ENCODE results near the gene TIA1.

TIA1 gene

DNA sequence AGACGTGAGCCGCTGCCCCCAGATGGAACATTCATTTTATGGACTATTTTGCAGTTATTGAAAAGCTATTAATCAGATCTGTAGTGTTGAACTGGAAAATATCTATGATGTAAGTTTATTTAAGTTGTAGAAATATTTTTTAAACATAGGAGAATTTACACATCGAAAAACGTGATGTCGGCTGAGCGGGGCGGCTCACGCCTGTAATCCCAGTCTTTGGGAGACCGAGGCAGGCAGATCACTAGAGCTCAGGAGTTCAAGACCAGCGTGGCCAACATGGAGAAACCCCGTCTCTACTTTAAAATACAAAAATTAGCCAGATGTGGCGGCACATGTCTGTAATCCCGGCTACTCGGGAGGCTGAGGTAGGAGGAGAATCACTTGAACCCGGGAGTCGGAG lies 2.0 kb upstream of the TIA1 start:
- no peaks in the 10 kb centered on the region for H3K27me3 ChIP-seq (ENCODE audit: control insufficient read depth, low read length)
- peaks cover 30% of the 10 kb centered on the region for H3K79me2 ChIP-seq (ENCODE audit: control insufficient read depth, low read length)
- no peak overlapping the region for H3K4me2 ChIP-seq (ENCODE audit: low read length)
- peaks cover 7% of the 10 kb centered on the region; the same call in 1 of the 2 replicates for H3F3A ChIP-seq (ENCODE audit: control insufficient read depth, insufficient read depth)
- H3K36me3 ChIP-seq (ENCODE audit: control insufficient read depth, low read length), result peaks cover 20% of the 10 kb centered on the region
- no peaks in the 10 kb centered on the region for H3K9me2 ChIP-seq (replicated peaks; ENCODE audit: control insufficient read depth, low read length)
- no peaks in the 10 kb centered on the region for H4K20me1 ChIP-seq (ENCODE audit: control insufficient read depth, insufficient read depth, low read depth, low read length)
- TF ChIP-seq EZH2phosphoT487 (IDR thresholded peaks at IDR 0.05; ENCODE audit: borderline replicate concordance, low read length), result no peak
- TF ChIP-seq, protein P1, sequence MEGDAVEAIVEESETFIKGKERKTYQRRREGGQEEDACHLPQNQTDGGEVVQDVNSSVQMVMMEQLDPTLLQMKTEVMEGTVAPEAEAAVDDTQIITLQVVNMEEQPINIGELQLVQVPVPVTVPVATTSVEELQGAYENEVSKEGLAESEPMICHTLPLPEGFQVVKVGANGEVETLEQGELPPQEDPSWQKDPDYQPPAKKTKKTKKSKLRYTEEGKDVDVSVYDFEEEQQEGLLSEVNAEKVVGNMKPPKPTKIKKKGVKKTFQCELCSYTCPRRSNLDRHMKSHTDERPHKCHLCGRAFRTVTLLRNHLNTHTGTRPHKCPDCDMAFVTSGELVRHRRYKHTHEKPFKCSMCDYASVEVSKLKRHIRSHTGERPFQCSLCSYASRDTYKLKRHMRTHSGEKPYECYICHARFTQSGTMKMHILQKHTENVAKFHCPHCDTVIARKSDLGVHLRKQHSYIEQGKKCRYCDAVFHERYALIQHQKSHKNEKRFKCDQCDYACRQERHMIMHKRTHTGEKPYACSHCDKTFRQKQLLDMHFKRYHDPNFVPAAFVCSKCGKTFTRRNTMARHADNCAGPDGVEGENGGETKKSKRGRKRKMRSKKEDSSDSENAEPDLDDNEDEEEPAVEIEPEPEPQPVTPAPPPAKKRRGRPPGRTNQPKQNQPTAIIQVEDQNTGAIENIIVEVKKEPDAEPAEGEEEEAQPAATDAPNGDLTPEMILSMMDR (IDR thresholded peaks at IDR 0.05; ENCODE audit: low read depth, low read length, poor library complexity, severe bottlenecking), result no peak
- no peak overlapping the region for H3K27ac ChIP-seq (ENCODE audit: low read depth, low read length)
- H3K4me3 ChIP-seq (ENCODE audit: low read length), result no peak overlapping the region
- H3K4me1 ChIP-seq (ENCODE audit: control insufficient read depth, low read length), result peaks cover 21% of the 10 kb centered on the region
- H3K9me3 ChIP-seq (ENCODE audit: control insufficient read depth, insufficient read depth, low read length), result no peaks in the 10 kb centered on the region

DNA sequence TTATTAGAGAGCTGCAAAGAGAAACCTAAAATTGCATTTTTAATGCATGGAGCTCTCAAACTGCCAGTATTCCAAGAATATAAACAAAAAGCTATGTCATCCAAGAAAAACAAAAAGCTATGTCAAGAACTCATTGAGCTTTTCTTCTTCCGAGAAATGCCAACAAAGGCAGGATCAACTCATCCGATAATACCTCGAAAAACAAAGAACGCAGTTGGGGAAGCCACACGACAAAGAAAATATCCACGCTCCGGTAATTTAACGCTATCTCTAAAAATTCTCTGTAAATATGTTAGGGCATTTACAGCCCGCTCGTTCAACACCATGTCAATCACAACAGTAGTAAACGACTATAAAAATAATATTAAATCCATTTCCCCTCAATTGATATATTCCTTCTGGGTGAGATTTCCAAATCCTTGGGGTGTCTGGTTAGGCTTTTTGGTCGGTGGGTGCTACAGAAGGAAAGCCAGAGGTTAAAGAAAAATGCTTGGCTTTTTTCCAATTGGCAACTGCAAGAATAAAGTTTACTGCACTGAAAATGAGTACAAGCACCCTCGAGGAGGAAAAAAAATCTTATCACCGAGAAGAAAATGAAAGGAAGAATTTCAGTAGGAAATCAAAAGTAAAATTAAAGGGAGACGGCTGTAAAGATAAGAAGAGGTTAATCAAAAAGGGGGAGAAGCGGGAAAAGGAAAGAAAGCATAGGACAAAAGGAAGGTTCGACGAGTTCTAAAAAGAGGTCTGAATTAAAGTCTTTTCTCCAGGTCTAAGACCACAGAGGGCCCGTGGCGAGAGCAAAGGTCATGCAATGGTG lies 856 bp downstream of the TIA1 start:
- Histone ChIP-seq H3K4me1 (ENCODE audit: control insufficient read depth, low read length) (peaks cover 32% of the 10 kb centered on the region), H3K4me2 (ENCODE audit: low read length) (peak overlapping the region; percentile 69), H3K9me3 (ENCODE audit: control insufficient read depth, insufficient read depth, low read length) (no peaks in the 10 kb centered on the region), H4K20me1 (ENCODE audit: control insufficient read depth, insufficient read depth, low read depth, low read length) (no peaks in the 10 kb centered on the region), H3K9me2 (replicated peaks; ENCODE audit: control insufficient read depth, low read length) (no peaks in the 10 kb centered on the region), H3F3A (ENCODE audit: control insufficient read depth, insufficient read depth) (peaks cover 7% of the 10 kb centered on the region; the same call in 1 of the 2 replicates), H3K27ac (ENCODE audit: low read depth, low read length) (peak overlapping the region; percentile 80), H3K36me3 (ENCODE audit: control insufficient read depth, low read length) (peaks cover 40% of the 10 kb centered on the region), H3K27me3 (ENCODE audit: control insufficient read depth, low read length) (no peaks in the 10 kb centered on the region), H3K4me3 (ENCODE audit: low read length) (peak overlapping the region; percentile 94), H3K79me2 (ENCODE audit: control insufficient read depth, low read length) (peaks cover 59% of the 10 kb centered on the region)
- no peak for TF ChIP-seq EZH2phosphoT487 (IDR thresholded peaks at IDR 0.05; ENCODE audit: borderline replicate concordance, low read length)
- TF ChIP-seq, protein P1 (IDR thresholded peaks at IDR 0.05; ENCODE audit: low read depth, low read length, poor library complexity, severe bottlenecking), result no peak

DNA sequence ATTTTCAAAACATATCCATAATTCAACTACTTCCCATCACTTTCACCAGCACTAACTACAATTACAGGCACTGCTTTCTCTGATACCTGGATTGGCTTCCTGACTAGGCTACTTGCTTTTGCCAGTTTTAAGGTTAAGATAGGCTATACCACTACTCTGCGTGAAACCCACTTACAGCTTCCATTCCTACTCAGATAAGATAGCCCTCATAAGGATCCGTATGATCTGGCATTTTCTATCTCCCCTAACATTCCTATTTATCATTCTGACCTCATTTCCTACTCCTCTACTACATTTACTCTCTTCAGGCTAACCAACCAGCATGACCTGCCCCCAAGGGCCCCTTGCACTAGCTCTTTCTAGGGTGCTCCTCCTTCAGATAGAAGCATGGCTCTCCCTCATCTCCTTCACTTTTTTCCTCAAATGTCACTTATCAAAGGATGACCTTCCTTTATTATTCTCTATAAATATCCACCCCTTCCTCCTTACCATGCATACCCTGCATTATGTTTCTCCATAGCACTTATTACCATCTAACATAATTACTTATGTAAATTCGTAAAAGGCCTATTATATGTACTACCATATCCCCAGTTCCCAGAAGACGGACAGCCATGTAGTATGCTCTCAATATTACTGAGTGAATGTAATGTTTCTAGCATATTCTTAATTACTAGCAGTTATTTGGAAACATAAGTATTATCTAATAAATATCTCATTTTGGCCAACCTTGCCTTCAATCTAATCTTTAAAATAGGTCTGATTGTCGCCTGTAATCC lies 4.4 kb downstream of the TIA1 start:
- Histone ChIP-seq H4K20me1 (ENCODE audit: control insufficient read depth, insufficient read depth, low read depth, low read length) (no peaks in the 10 kb centered on the region), H3K4me2 (ENCODE audit: low read length) (no peak overlapping the region)

More for the DNA sequence above, 4.4 kb downstream of the TIA1 start:
- Histone ChIP-seq H3K9me2 (replicated peaks; ENCODE audit: control insufficient read depth, low read length) (no peaks in the 10 kb centered on the region), H3F3A (ENCODE audit: control insufficient read depth, insufficient read depth) (no peaks in the 10 kb centered on the region), H3K36me3 (ENCODE audit: control insufficient read depth, low read length) (peaks cover 63% of the 10 kb centered on the region), H3K4me3 (ENCODE audit: low read length) (no peak overlapping the region), H3K27me3 (ENCODE audit: control insufficient read depth, low read length) (no peaks in the 10 kb centered on the region), H3K9me3 (ENCODE audit: control insufficient read depth, insufficient read depth, low read length) (no peaks in the 10 kb centered on the region), H3K79me2 (ENCODE audit: control insufficient read depth, low read length) (peaks cover 95% of the 10 kb centered on the region), H3K4me1 (ENCODE audit: control insufficient read depth, low read length) (peaks cover 25% of the 10 kb centered on the region), H3K27ac (ENCODE audit: low read depth, low read length) (no peak overlapping the region)
- TF ChIP-seq, protein P1 (IDR thresholded peaks at IDR 0.05; ENCODE audit: low read depth, low read length, poor library complexity, severe bottlenecking), result no peak
- no peak for TF ChIP-seq EZH2phosphoT487 (IDR thresholded peaks at IDR 0.05; ENCODE audit: borderline replicate concordance, low read length)
